ENCODE results near the gene HOXA13. TPM values are rescaled to one million over a fixed set of nuclear protein-coding genes. Genes with fewer than 3 reads are reported as not detected.

The HOXA13 gene
- total and polyA plus RNA-seq, 10 of the 15 experiments (the other 5 are each of a cell fraction or from before 2014, with no cell fraction given): not detected

DNA sequence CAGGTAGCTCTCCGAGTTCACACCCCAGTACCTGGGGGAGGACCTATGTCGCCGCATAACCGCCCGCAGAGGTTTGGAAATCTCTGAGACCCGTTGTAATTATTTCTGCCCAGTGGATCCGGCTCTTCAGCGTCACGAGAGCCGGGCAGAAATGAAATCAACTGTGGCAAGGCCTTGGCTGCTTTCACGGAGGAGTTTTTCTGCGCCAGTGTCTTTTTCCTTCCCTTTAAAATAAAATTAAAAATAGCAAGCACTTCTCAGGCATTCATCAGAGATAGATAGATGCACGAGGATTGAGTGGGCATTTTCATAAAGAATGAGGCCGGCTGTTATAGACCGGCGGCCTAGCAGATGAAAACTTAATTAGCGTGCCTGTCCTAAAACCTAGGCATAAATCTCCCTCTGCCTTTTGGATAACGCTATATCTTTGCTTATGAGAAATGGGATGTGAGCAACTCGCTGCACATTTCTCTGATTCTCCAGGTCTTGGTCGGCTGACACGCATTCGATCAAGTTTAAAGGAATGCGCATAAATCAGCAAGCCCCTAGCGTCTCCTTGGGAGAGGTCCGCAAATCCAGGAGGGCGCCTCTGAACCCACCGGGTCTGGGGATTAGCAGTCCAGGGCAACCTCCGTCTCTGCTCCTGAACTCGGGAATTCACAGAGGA, 6.4 kb downstream of the HOXA13 start:
- no peaks in the 10 kb centered on the region for H3K36me3 ChIP-seq (ENCODE audit: control insufficient read depth in 2 of 2, insufficient read depth in 2 of 2, low read length in 1 of 2)
- 0 out of 2 replicates have a peak, but pooled peaks cover 3% of the 10 kb centered on the region for H4K20me1 ChIP-seq (ENCODE audit: control insufficient read depth, insufficient read depth)
- in situ Hi-C loops (cut with MboI) (no loop called here), intact Hi-C loops (cut with micrococcal nuclease; ENCODE audit: unreplicated experiment) (no loop called here)
- no peaks in the 10 kb centered on the region for H3K4me1 ChIP-seq (ENCODE audit: control insufficient read depth, insufficient read depth, low read length)
- DNase-seq (ENCODE audit: low read depth, low spot score) (no peak), FAIRE-seq (no peak), ATAC-seq (no peak)
- no peak overlapping the region for H3K4me2 ChIP-seq (ENCODE audit: control insufficient read depth, insufficient read depth)
- peaks cover 24 to 42% of the 10 kb centered on the region in 2 experiments for H3K27me3 ChIP-seq (replicated peaks in 1 of 2; ENCODE audit: control insufficient read depth in 2 of 2, insufficient read depth in 2 of 2, low read length in 1 of 2)
- ChIA-PET POLR2A (no interaction called here), SMC1A (ENCODE audit: uncharacterized antibody, unreplicated experiment) (no interaction called here), CTCF (interaction anchor here (0.9 to 3.3 kb wide), 2 partner anchors 383 to 726 kb away, joined by 3 to 93 read pairs; no protein-coding TSS in a partner anchor), RAD21 (ENCODE audit: unreplicated experiment) (no interaction called here)
- no peaks in the 10 kb centered on the region; the same call in 2 of the 3 replicates for H3K9me3 ChIP-seq (replicated peaks; ENCODE audit: control insufficient read depth, insufficient read depth, low read length)
- H3K4me3 ChIP-seq: no peak overlapping the region
- H2AFZ ChIP-seq (ENCODE audit: control insufficient read depth, low read depth, low read length): no peak overlapping the region
- no peak overlapping the region for H3K9ac ChIP-seq (ENCODE audit: control insufficient read depth, insufficient read depth, low read length)
- no peak for TF ChIP-seq CREB1 (IDR thresholded peaks at IDR 0.05; ENCODE audit: low read depth)
- no peak for TF ChIP-seq HDAC6 (IDR thresholded peaks at IDR 0.05; ENCODE audit: unreplicated experiment)
- TF ChIP-seq ZZZ3 (IDR thresholded peaks at IDR 0.05; ENCODE audit: control insufficient read depth, insufficient read length, low read depth): no peak
- TF ChIP-seq, protein P1, sequence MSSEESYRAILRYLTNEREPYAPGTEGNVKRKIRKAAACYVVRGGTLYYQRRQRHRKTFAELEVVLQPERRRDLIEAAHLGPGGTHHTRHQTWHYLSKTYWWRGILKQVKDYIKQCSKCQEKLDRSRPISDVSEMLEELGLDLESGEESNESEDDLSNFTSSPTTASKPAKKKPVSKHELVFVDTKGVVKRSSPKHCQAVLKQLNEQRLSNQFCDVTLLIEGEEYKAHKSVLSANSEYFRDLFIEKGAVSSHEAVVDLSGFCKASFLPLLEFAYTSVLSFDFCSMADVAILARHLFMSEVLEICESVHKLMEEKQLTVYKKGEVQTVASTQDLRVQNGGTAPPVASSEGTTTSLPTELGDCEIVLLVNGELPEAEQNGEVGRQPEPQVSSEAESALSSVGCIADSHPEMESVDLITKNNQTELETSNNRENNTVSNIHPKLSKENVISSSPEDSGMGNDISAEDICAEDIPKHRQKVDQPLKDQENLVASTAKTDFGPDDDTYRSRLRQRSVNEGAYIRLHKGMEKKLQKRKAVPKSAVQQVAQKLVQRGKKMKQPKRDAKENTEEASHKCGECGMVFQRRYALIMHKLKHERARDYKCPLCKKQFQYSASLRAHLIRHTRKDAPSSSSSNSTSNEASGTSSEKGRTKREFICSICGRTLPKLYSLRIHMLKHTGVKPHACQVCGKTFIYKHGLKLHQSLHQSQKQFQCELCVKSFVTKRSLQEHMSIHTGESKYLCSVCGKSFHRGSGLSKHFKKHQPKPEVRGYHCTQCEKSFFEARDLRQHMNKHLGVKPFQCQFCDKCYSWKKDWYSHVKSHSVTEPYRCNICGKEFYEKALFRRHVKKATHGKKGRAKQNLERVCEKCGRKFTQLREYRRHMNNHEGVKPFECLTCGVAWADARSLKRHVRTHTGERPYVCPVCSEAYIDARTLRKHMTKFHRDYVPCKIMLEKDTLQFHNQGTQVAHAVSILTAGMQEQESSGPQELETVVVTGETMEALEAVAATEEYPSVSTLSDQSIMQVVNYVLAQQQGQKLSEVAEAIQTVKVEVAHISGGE (CRISPR knock-in tag; IDR thresholded peaks at IDR 0.05): no peak
- TF ChIP-seq, protein P2, sequence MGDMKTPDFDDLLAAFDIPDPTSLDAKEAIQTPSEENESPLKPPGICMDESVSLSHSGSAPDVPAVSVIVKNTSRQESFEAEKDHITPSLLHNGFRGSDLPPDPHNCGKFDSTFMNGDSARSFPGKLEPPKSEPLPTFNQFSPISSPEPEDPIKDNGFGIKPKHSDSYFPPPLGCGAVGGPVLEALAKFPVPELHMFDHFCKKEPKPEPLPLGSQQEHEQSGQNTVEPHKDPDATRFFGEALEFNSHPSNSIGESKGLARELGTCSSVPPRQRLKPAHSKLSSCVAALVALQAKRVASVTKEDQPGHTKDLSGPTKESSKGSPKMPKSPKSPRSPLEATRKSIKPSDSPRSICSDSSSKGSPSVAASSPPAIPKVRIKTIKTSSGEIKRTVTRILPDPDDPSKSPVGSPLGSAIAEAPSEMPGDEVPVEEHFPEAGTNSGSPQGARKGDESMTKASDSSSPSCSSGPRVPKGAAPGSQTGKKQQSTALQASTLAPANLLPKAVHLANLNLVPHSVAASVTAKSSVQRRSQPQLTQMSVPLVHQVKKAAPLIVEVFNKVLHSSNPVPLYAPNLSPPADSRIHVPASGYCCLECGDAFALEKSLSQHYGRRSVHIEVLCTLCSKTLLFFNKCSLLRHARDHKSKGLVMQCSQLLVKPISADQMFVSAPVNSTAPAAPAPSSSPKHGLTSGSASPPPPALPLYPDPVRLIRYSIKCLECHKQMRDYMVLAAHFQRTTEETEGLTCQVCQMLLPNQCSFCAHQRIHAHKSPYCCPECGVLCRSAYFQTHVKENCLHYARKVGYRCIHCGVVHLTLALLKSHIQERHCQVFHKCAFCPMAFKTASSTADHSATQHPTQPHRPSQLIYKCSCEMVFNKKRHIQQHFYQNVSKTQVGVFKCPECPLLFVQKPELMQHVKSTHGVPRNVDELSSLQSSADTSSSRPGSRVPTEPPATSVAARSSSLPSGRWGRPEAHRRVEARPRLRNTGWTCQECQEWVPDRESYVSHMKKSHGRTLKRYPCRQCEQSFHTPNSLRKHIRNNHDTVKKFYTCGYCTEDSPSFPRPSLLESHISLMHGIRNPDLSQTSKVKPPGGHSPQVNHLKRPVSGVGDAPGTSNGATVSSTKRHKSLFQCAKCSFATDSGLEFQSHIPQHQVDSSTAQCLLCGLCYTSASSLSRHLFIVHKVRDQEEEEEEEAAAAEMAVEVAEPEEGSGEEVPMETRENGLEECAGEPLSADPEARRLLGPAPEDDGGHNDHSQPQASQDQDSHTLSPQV (IDR thresholded peaks at IDR 0.05): no peak
- BruUV-seq (replicated peaks): no TSS peak
- WGBS (ENCODE audit: insufficient coverage, insufficient replicate concordance, low lambda C conversion rate, missing lambda C conversion rate): 50% methylated on average over 29 of the region's 29 CpGs
- H3K79me2 ChIP-seq (ENCODE audit: control insufficient read depth, insufficient read depth, low read length): no peaks in the 10 kb centered on the region
- H3K27ac ChIP-seq (ENCODE audit: control insufficient read depth, insufficient read depth): no peak overlapping the region
